GM12864 (cell line): Measurements from ENCODE around the gene SCART1.
"Not testable (repeated sequence)": the region's sequence is repeated elsewhere in the genome, so short reads cannot be mapped to it uniquely, and the experiment has no call there.

Experiments used
- DNase-seq: peaks from one replicate; pipeline ENCODE4 v3.0.0-alpha.2; 2011; ENCODE audit warnings: low read depth
- H3K4me3 ChIP-seq: 2 replicates; pipeline ENCODE4 v1.5.1; 2011; ENCODE audit warnings: mild to moderate bottlenecking, low read depth, low read length, control low read depth
- TF ChIP-seq, protein P1 (sequence below): IDR thresholded peaks from 2 replicates; pipeline ENCODE4 v1.5.1; 2011; ENCODE audit warnings: low read depth, mild to moderate bottlenecking, moderate library complexity, low read length, control low read depth, inconsistent platforms; ENCODE audit errors: missing control alignments

Gene SCART1

DNA sequence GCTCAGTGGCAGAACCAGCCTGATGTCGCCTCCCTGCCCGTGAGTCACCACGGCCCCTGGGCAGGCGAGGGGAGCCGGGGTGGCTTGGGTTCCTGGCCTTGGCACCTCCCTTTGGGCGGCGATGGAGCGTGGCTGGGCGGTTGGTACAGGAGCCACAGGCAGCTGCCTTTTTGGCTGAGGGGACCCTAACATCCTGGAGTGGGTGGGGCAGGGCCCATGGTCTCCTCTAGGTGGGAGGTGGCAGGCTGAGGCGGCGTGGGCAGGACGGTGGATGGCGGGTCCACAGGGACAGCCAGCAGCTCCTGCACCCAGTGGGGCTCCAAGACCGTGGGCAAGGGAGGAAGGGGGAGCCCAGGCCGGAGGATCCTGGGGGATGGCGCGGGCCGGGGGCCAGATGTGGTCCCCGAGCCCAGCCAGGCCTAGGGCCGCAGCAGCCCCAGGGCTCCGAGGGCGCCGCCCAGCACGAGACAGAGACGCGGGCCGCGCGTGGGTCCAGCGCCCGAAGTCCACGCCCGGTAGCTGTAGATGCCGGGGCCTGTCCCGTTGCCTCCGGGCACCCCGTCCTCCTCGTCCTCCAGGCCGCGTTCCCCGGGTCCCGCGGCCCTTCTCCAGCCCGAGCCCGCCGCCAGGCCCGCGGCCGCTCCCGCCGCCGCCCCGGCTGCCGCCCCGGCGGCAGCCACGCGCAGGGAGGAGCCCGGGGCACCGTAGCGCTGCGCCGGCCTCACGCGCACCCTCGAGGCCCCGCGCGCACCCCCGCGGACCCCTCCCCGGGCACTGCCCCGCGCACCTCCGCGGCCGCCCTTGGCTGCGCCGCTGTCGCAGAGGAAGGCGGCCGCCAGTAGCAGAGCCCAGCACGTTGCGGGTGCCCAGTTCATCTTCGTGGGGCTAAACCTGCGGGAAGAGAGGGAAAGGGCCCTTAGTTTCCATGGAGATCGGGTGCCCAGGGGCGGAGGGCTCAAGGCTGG is 30.7 kb upstream of the SCART1 start:
- TF ChIP-seq, protein P1, sequence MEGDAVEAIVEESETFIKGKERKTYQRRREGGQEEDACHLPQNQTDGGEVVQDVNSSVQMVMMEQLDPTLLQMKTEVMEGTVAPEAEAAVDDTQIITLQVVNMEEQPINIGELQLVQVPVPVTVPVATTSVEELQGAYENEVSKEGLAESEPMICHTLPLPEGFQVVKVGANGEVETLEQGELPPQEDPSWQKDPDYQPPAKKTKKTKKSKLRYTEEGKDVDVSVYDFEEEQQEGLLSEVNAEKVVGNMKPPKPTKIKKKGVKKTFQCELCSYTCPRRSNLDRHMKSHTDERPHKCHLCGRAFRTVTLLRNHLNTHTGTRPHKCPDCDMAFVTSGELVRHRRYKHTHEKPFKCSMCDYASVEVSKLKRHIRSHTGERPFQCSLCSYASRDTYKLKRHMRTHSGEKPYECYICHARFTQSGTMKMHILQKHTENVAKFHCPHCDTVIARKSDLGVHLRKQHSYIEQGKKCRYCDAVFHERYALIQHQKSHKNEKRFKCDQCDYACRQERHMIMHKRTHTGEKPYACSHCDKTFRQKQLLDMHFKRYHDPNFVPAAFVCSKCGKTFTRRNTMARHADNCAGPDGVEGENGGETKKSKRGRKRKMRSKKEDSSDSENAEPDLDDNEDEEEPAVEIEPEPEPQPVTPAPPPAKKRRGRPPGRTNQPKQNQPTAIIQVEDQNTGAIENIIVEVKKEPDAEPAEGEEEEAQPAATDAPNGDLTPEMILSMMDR, result no peak
- no peak overlapping the region for H3K4me3 ChIP-seq
- no peak for DNase-seq

DNA sequence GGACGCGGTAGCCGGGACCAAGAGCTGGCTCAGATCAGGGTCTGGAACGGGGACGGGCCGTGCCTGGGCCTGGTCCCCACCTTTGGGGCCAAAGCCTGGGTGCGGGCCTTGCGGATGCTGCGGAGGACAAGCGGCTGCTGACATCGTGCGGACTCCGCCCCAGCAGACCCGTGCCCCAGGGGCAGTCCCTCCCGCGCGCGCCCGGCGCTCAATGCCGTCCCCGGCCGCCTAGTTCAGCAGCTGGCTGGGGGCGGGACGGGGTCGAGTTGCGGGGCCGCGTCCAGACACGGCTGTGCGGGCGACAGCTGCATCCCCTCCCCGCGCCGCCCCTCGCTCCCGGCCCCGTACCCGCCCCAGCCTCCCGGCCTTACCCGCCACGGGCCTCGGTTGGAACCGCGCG is 29.6 kb upstream of the SCART1 start:
- not testable (repeated sequence) for DNase-seq, H3K4me3 ChIP-seq

DNA sequence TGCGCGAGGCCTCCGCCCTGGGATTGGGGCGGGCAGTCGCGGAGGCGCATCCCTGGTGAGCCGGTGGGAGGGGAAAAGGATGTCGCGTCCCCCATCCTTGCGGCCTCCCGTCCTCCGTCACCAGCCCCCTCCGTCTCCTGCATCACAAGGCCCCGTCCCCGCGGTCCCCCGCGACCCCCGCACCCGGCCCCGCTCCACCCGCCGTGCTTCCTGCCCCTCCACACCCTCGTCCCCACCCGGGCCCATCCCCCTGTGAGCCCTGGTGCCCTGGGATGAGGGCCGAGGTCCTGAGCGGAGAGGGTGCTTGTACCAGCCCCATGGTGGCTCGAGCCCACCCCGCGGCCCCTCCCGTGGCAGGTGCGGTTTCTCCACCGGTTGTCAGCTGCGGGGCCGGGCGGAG is 29.1 kb upstream of the SCART1 start, which contains the start of gene SPRN:
Gene SPRN, minus strand, starts transcription at position 25 of the 400 bp plus-strand sequence. CDS start 944 bp downstream, outside the sequence.
- not testable (repeated sequence) for DNase-seq, H3K4me3 ChIP-seq

DNA sequence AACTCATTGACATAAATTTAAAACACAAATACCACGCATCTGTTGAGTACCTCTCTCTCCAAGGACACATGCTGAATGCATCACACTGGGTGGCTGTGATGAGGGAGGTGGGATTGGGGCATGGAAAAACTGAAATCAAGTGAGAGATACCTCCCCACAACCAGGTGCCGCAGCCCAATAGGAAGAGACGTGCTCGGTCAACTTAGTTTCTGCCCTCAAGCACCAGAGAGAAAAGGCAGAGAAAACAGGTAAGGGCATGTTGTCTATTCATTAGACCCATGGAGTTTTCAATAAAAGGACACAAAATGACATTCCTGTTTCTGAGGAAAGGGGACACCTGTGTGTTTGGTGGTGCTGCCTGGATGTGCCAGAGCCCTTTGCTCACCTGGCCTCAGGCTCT is 24.2 kb upstream of the SCART1 start:
- DNase-seq, H3K4me3 ChIP-seq: not testable (repeated sequence)

DNA sequence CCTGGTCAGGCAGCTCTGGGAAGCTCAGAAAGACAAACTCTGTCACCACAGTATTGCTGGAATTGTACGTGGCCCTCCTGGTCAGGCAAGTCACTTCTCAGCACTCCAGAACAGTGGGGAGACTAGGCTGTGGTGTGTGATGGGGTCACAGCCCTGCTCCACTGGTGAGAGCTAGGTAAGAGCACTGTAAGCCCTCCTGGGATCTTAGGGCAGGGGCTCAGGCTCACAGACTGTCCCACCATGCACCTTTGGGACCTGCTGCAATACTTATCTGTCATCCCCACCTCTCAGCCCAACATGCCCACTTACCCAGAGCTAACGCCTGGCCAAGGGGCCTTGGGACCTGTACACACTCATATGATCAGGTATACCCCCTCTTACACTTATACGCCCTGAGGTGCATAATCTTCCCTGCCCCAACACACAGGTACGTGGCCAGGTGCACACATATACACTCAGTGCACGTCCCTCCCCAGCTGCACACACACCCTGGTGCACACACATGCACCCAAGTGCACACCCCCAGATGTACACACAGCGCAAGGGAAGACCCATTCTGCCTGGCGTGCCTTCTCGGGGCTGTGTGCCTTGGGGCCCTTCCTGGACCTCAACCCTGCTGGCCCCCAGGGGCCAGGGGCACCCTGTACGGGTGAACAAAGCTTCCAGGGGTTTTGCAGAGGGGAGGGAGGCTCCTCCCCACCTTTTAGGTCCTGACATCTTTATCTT is 21.7 kb upstream of the SCART1 start:
- H3K4me3 ChIP-seq, DNase-seq: not testable (repeated sequence)

DNA sequence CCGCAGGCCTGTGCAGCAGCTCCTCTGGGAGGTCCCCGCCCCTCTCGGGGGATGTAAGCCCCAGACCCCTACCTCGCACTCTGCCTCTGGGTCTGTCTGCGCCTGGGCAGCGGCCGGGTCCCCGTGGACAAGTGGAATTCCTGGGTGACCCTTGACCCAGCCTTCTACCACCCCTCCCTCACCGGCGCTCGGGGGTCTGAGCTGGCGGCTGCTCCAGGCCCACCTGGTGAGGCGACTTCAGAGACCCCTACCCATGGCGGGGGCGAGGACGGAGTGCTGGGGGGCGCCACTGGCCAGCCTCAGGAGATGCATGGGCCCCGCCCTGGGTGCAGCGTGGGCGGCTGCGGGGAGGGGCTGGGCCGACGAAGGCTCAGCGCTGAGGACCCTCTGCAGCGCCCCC is 21.0 kb upstream of the SCART1 start:
- H3K4me3 ChIP-seq, DNase-seq: not testable (repeated sequence)

DNA sequence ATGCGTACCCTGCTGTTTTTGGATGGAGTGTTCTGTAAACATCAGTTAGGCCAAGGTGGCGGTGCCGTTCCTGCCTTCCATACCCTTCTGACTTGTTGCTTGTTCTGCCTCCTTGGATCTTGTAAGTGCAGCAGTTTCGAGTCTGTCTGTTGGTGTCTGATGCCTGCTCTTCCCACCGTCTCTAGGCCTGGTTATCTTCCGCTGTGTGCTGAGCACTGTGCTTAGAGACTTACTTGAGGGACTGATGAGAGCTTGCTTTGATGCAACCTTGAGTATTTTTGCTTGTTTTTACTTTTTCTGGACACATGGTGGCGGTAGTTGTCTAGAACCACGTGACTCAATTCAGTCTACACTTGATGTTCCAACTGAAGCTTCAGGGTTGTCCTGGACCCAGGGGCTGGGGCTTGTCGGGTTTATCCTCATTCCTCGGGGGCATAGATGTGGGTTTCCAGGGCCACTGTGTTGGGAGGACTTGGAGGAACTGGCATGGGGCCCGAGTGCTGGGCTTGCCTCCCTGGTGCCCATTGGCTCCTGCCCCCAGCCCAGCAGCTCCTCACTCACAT is 15.0 kb upstream of the SCART1 start:
- DNase-seq, result no peak

DNA sequence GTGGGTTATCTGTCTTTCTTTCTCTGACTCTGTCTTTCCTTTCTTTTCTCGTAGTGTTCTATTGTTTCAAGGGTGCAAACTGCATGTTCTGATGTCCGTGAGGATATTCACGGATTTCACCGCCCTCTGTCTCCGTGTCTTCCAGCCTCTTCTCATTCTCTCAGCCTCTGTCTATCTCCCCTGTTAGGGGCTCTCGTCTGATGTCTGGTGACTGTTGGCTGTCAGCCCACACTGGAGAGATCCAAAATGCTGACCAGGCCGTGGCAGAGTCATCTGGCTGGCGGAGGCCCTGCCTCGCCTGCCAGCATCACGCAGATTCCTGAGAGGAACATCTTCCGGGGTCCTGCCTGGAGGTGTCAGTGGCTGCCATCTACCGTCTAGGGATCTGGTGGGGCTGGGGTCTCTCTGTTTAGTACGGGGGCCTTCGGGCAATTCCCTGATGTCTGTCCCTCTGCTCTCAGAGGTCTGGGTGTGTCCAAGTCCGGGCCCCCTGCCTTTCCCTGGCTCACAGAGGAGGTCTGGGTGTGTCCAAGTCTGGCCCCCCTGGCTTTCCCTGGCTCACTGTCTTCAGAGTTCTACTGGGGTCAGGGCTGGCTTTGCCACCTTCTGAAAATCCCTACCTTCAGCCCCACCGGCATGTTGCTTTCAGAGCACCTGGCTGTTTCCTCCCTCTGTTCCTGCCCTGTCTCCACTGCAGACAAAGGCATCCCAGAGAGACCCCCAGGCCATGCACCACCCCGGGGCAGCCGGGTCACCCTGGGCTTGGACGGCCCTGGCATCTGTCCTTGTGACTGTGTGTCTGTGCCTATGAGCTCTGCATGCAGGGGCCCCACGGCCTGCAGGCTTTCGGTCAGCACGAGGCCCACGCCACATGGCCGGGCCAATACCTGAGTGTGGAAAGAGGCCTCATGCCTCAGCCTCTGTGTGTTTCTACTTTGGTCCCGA is 14.0 kb upstream of the SCART1 start:
- TF ChIP-seq, protein P1, result no peak
- DNase-seq, result no peak
- no peak overlapping the region for H3K4me3 ChIP-seq

More for the DNA sequence above, 15.0 kb upstream of the SCART1 start:
- no peak overlapping the region for H3K4me3 ChIP-seq
- TF ChIP-seq, protein P1, result peak; percentile 62
